Activated naive CD4-positive, alpha-beta T cell treated with anti-CD3 and anti-CD28 coated beads, Interleukin-2, amount 10 ng/mL, durations not matched to agents 7 days and 5 days (primary cell): ENCODE results near the gene SULT1A2.
"Not testable (repeated sequence)": the region's sequence is repeated elsewhere in the genome, so short reads cannot be mapped to it uniquely, and the experiment has no call there.

Experiments used
- CTCF ChIA-PET: fragments of 350-600 bp; sonication (Branson Sonifier 250); formaldehyde crosslinking; loops from one replicate; lab custom pipeline; 2021; ENCODE audit warnings: antibody characterized with exemption; lab: Charles Lee
- DNase-seq: peaks from one replicate; pipeline ENCODE4 v3.0.0-alpha.2; 2020
- H3K27ac Mint-ChIP-seq: one replicate; pipeline ENCODE4 v1.8.0; 2021; ENCODE audit warnings: mild to moderate bottlenecking, moderate library complexity, mixed read lengths
- H3K27me3 Mint-ChIP-seq: one replicate; pipeline ENCODE4 v1.8.0; 2021; ENCODE audit warnings: mild to moderate bottlenecking, mixed read lengths
- H3K36me3 Mint-ChIP-seq: one replicate; pipeline ENCODE4 v1.8.0; 2021; ENCODE audit warnings: mixed read lengths
- H3K4me1 Mint-ChIP-seq: one replicate; pipeline ENCODE4 v1.8.0; 2021; ENCODE audit warnings: mixed read lengths
- H3K4me3 Mint-ChIP-seq: one replicate; pipeline ENCODE4 v1.8.0; 2021; ENCODE audit warnings: mild to moderate bottlenecking, moderate library complexity, mixed read lengths
- H3K9me3 Mint-ChIP-seq: one replicate; pipeline ENCODE4 v1.8.0; 2021; ENCODE audit warnings: mixed read lengths

Gene SULT1A2

DNA sequence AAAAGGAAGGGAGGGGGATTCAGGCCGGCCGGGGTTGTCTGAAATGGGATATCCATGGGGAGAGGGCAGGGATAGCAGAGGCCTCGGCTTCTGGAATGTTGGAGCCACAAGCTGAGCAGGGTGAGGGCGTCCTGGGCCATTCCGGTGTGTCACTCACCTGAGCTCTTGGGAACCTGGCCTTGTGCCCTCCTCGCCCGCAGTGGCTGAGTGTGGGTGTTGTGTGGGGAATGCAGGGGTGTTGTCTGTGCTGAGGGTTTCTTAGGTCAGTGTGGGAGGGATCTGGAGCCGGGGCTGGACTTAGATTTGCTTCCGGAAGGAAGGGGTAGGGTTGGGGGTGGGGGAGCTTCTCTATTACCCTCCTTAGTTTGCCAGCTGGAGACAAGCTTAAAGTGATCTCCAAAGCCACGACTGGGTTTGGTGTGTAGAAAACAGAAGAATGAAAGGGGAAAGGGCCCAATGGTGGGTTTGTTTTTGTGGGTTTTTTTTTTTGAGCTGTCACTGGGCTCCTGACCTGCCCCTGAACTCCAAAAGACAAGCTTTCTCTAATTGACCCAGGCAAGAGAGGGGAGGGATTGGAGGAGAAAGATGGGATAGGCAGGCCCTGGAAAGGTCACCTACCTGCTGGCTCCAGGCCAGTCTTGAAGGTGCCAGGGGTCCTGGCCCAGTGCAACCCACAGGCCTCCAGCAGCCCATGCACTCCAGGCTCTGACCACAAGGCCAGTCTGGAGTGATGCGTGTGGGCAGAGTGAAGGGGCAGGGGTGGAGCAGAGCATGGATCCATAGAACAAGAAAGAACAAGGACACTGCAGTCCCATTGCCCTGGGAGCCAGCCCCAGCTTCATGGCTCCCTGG, at the start of gene SULT1A2:
TSS of gene SULT1A2 (minus strand) at position 211 of the 852 bp plus-strand sequence. CDS start 1,120 bp downstream, outside the sequence.
- Mint-ChIP-seq H3K36me3 (peaks cover 4% of the 10 kb centered on the region), H3K27me3 (no peaks in the 10 kb centered on the region), H3K4me3 (no peak within 1 kb of the TSS), H3K4me1 (peaks cover 6% of the 10 kb centered on the region), H3K27ac (no peak within 1 kb of the TSS), H3K9me3 (no peaks in the 10 kb centered on the region)
- no peak for DNase-seq
- CTCF ChIA-PET = no interaction called here

DNA sequence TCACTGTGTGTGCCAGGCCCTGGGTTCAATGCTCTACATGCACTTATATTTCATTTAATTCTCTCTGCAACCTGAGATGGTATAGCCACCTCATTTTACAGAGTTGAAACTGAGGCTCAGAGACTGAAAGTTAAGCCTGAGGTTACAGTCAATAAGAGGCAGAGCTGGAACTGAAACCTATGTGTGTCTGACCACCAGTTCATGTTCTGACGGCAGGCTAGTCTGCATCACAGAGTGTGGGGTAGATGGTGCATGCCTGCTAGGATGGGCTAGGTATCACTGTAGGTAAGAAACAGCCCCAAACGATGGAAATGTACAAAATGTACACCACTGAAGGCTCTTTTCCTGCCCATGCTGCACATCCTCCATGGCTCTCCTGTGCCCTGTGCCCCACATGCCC, 43.1 kb upstream of the SULT1A2 start:
- H3K9me3 Mint-ChIP-seq, DNase-seq, H3K27me3 Mint-ChIP-seq, H3K4me3 Mint-ChIP-seq, H3K27ac Mint-ChIP-seq, H3K36me3 Mint-ChIP-seq, CTCF ChIA-PET, H3K4me1 Mint-ChIP-seq: not testable (repeated sequence)

DNA sequence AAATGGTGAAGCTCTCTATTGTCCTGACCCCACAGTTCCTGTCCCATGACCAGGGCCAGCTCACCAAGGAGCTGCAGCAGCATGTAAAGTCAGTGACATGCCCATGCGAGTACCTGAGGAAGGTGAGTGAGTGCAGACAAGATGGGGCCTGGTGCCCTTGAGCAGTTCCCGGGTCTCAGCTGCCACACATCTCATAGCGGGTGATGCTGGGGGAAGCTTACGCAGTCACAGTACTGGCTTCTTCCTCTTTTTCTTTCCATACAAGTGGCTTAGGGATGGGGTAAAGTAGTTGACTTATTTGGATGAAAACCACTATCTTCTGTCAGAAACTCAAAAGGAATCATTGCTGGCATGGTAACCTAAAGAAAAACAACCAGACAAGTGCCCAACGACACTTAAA, 41.5 kb upstream of the SULT1A2 start:
- DNase-seq, CTCF ChIA-PET, H3K4me1 Mint-ChIP-seq, H3K36me3 Mint-ChIP-seq, H3K27ac Mint-ChIP-seq, H3K9me3 Mint-ChIP-seq, H3K27me3 Mint-ChIP-seq, H3K4me3 Mint-ChIP-seq: not testable (repeated sequence)

DNA sequence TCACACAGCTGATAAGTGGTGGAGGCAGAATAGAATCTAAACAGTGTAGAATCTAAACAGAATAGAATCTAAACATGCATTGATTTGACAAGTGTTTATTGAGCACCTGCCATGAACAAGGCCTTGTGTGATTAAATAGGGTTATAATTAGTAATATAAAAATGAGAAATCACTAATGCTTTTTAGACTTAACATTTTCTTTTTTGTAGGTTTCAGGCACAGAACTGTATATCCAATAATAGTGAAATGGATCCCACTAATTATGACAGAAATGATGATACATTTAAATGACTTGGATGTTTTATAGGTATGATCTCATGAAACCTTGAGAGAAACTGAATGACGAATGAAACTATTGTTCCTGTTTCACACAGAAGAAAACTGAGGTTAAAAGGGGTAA, 40.9 kb upstream of the SULT1A2 start, which contains the start of gene NPIPB8:
TSS of gene NPIPB8 (plus strand) at position 301 of the 400 bp plus-strand sequence. CDS start 296 bp downstream, outside the sequence.
- H3K4me3 Mint-ChIP-seq, DNase-seq, H3K27ac Mint-ChIP-seq, H3K4me1 Mint-ChIP-seq, CTCF ChIA-PET, H3K9me3 Mint-ChIP-seq, H3K36me3 Mint-ChIP-seq, H3K27me3 Mint-ChIP-seq: not testable (repeated sequence)

DNA sequence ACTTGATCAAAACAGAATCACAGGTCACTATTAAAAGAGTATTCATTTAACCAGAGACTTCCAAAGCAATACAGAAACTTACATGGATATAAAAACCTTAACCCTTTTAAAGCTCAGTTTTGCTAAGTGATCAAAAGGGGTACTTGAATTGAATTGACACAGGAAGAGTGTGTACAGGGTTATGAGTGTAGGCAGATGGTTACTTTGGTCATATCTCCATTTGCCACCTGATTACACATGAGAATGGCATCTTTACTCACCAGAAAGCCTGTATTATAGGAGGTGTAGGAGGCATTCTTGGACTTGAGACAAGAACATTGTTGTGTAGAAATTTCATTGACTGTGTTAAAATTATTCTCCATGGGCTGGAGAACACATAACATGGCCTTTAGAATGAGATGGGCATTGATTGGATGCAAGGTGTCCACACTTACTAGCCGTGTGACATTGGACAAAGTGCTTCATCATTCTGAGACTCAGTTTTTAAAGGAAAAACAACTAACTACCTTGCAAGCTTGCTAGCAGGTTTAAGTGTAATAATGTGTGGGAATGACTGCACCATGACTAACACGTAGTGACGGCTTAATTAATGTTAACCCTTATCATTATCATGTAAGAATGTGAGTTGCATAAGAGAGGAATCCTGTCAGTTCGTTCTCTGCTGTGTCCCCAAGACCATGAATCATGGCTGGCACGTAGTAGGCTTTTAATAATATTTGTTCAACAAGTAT, 39.4 kb upstream of the SULT1A2 start:
- H3K36me3 Mint-ChIP-seq, H3K4me1 Mint-ChIP-seq, H3K9me3 Mint-ChIP-seq, H3K27me3 Mint-ChIP-seq, CTCF ChIA-PET, H3K27ac Mint-ChIP-seq, DNase-seq, H3K4me3 Mint-ChIP-seq: not testable (repeated sequence)

DNA sequence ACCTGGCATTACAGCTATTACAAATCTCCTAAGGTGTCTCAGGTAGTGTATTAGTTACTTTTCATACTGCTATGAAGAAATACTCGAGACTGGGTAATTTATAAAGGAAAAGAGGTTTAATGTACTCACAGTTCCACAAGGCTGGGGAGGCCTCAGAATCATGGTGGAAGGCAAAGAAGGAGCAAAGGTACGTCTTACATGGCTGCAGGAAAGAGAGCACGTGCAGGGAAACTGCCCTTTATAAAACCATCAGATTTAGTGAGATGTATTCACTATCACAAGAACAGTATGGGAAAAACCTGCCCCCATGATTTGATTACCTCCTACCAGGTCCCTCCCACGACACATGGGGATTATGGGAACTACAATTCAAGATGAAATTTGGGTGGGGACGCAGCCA, 34.1 kb upstream of the SULT1A2 start:
- H3K27ac Mint-ChIP-seq, H3K4me3 Mint-ChIP-seq, H3K27me3 Mint-ChIP-seq, H3K4me1 Mint-ChIP-seq, H3K36me3 Mint-ChIP-seq, H3K9me3 Mint-ChIP-seq, CTCF ChIA-PET, DNase-seq: not testable (repeated sequence)

DNA sequence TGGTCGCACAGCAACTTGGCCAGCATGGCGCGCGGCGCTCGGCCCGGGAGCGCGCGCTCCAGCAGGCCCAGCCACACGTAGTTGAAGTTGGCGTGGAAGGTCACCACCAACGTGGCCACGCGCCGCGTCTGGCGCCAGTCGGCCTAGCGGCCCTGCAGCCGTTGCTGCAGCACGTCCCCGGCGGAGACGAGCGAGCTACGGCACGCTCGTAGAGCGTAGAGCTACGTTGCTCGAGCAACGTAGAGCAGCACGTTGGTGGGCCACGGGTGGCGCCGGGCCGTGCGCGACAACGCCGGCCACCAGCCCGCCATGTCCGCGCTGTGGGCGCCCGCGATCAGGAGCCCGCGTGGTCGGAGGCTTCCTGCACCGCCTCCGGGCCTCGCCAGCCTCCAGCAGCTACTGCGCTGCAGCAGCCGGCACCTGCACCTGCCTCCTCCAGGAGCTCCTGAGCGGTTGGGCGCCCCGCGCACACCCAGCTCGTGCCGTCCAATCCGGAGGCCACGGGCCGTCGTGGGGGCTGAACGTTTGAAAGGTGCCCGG, 26.4 kb upstream of the SULT1A2 start:
- H3K4me1 Mint-ChIP-seq = peaks cover 17% of the 10 kb centered on the region
- no peaks in the 10 kb centered on the region for H3K9me3 Mint-ChIP-seq
- peaks cover 9% of the 10 kb centered on the region for H3K36me3 Mint-ChIP-seq
- H3K27me3 Mint-ChIP-seq = peaks cover 8% of the 10 kb centered on the region
- peak overlapping the region; percentile 67 for H3K27ac Mint-ChIP-seq
- CTCF ChIA-PET = no interaction called here
- peak; percentile 81 for DNase-seq
- peak overlapping the region; percentile 74 for H3K4me3 Mint-ChIP-seq

DNA sequence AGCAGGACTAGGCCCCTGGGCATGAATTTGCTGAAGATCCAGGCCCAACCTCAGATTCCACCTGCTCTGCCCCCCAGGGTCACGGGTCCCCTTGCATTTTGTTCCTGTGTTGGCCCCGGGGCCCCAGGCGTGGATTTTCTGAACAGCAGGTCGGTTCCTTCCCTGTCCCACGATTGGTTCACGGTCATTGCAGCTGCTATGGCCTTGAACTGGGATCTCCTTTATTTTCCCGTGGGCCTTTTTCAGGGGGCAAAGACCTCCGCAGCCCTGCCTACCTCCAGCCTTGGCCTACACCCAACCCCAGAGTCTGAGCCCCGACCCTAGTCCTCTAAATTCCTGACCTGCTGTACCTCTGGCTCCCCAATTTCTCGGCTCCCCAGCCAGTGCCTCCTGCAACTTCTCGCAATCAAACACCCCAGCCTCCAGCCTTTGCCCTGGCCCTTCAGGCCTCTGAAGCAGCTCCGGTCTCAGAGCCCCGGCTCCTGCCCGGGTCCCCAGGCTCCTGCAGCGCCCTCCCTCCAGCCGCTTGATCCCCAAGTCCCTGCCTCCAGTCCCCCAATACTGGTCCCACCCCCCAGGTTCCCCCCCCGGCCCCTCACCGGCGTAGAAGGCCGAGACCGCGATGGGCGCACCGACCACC, 25.8 kb upstream of the SULT1A2 start:
- DNase-seq, H3K27me3 Mint-ChIP-seq, H3K36me3 Mint-ChIP-seq, H3K9me3 Mint-ChIP-seq, CTCF ChIA-PET: not testable (repeated sequence)
- Mint-ChIP-seq H3K27ac (peak overlapping the region; percentile 65), H3K4me1 (peaks cover 17% of the 10 kb centered on the region), H3K4me3 (peak overlapping the region; percentile 74)

DNA sequence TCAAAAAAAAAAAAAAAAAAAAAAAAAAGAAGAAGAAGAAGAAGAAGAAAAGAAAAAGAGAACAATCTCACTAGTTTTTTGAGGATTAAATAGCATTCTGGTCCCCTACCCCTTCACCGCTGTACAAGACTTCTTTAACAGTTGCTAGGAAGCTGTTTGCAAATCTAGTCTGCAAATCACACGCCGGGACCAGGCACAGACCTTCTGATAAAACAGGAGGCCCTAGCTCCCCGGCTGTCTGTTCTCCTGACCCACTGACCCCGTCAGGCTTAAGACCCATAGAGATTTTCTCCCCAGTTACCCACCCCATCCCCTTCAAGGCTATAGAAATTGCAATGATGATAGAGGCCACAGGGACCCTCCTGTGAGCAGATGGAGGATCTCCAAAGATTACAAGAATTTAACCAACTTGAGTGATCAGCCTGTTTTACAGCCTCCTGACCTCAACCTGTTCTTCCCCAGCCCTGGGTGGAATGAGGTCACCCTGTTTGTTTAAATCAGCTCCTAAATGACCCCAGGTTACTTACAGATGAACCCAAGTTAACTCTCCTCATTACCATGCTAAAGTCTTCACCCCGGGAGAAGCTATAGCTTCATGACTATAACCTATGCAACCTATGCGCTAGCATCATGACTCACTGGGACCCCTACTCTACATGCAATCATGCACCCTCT, 24.8 kb upstream of the SULT1A2 start:
- Mint-ChIP-seq H3K4me3 (peak overlapping the region; percentile 74), H3K4me1 (peaks cover 17% of the 10 kb centered on the region), H3K36me3 (peaks cover 11% of the 10 kb centered on the region), H3K9me3 (no peaks in the 10 kb centered on the region), H3K27ac (peak overlapping the region; percentile 39), H3K27me3 (peaks cover 8% of the 10 kb centered on the region)
- CTCF ChIA-PET = no interaction called here
- no peak for DNase-seq

DNA sequence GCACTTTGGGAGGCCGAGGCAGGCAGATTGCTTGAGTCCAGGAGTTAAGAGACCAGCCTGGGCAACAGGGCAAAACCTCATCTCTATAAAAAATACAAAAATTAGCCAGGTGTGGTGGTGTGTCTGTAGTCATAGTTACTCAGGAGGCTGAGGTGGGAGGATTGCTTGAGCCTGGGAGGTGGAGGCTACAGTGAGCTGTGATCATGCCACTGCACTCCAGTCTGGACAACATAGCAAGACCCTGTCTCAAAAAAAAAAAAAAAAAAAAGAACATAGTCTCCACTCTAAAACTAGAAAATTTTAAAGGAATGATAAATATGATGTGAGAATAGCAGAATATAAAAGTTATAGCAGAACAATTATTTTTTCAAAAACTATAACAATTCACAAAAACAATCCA, 23.5 kb upstream of the SULT1A2 start:
- H3K27ac Mint-ChIP-seq, H3K9me3 Mint-ChIP-seq, H3K27me3 Mint-ChIP-seq, CTCF ChIA-PET, H3K4me3 Mint-ChIP-seq, DNase-seq: not testable (repeated sequence)
- H3K36me3 Mint-ChIP-seq = peaks cover 11% of the 10 kb centered on the region
- peaks cover 17% of the 10 kb centered on the region for H3K4me1 Mint-ChIP-seq

DNA sequence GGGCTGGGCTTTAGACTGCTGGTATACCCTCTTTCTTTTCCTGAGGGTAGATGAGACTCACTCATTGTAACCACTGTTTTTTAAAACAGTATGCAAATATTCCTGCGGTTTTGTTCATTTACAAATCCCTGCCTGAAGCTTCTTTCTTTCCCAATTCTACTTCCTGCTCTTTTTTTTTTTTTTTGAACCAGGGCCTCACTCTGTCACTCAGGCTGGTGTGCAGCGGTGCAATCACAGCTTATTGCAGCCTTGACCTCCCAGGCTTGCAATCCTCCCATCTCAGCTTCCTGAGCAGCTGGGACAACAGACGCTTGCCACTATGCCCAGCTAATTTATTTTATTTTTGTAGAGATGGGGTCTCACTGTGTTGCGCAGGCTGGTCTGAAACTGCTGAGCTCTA, 21.0 kb upstream of the SULT1A2 start:
- Mint-ChIP-seq H3K36me3 (peaks cover 11% of the 10 kb centered on the region), H3K9me3 (no peaks in the 10 kb centered on the region), H3K4me3 (no peak overlapping the region), H3K4me1 (peaks cover 11% of the 10 kb centered on the region), H3K27ac (no peak overlapping the region), H3K27me3 (no peaks in the 10 kb centered on the region)
- CTCF ChIA-PET = interaction anchor here (1.5 kb wide), 1 partner anchor 340 kb away, joined by 3 read pairs; no protein-coding TSS in a partner anchor
- no peak for DNase-seq

DNA sequence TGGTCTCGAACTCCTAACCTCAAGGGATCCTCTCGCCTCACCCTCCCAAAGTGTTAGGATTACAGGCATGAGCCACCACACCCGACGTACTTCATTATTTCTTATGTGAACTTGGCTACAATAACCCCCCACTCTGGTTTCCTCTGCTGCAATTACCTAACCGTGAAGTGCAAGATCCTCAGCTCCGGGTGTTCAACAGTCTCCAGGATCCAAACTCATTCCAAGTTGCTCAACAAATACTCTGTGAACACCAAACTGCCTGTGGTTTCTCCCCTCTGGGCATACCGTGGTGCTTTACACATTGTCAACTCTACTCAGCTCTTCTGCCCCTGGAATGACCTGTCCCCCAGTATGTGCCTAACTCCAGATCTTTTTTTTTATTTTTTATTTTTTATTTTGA, 19.8 kb upstream of the SULT1A2 start:
- DNase-seq = no peak
- Mint-ChIP-seq H3K4me1 (peaks cover 2% of the 10 kb centered on the region), H3K9me3 (no peaks in the 10 kb centered on the region), H3K4me3 (no peak overlapping the region), H3K36me3 (peaks cover 11% of the 10 kb centered on the region), H3K27me3 (no peaks in the 10 kb centered on the region), H3K27ac (no peak overlapping the region)
- CTCF ChIA-PET = interaction anchor here (0.6 to 1.5 kb wide), 3 partner anchors 49 to 339 kb away, joined by 3 read pairs; partner anchors contain the start of gene SGF29

DNA sequence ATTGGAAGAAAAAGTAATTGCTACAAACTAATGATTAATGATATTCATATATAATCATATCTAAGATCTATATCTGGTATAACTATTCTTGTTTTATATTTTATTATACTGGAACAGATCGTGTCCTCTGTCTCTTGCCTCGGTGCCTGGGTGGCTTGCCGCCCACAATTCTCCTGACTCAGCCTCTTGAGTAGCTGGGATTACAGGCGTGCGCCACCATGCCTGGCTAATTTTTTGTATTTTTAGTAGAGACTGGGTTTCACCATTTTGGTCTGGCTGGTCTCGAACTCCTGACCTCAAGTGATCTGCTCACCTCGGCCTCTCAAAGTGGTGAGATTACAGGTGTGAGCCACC, 19.4 kb upstream of the SULT1A2 start:
- DNase-seq, H3K4me3 Mint-ChIP-seq, H3K4me1 Mint-ChIP-seq, H3K27ac Mint-ChIP-seq, H3K9me3 Mint-ChIP-seq, H3K27me3 Mint-ChIP-seq: not testable (repeated sequence)
- H3K36me3 Mint-ChIP-seq = peaks cover 11% of the 10 kb centered on the region
- CTCF ChIA-PET = interaction anchor here (0.6 kb wide), 2 partner anchors 48 to 62 kb away, joined by 3 read pairs; partner anchors contain the start of gene SGF29
